ENCODE results near the gene TRIB2.

DNA sequence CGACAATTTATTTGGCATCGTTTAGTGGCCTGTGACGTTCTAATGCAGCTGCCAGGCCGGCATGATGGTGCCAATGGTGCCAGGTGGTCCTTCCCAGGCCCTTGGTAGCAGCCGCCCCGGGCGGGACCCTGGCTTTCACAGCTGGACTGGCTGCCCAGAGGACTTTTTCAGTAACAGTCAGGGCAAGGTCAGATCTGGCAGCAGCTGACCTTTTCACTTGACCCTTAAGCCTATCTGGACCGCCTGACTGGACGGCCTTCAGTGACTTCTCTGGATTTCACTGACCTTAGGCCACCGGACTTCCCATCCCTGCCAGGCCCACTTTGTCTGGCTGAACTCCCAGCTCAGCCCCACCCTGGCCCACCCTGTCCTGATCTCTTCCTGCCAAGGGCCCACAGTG lies 15.9 kb downstream of the TRIB2 start:
- TF ChIP-seq TAF1 (IDR thresholded peaks at IDR 0.05; ENCODE audit: borderline replicate concordance, insufficient read depth, low read length) (no peak), POLR2AphosphoS5 (IDR thresholded peaks at IDR 0.05; ENCODE audit: low read depth, low read length) (no peak), SIN3A (IDR thresholded peaks at IDR 0.05; ENCODE audit: borderline replicate concordance, insufficient read depth, low read length) (no peak), FOXP2 (optimal IDR thresholded peaks at IDR 0.05; ENCODE audit: borderline replicate concordance, extremely low read depth, extremely low read length, insufficient read depth) (no peak)
- TF ChIP-seq, protein P1, sequence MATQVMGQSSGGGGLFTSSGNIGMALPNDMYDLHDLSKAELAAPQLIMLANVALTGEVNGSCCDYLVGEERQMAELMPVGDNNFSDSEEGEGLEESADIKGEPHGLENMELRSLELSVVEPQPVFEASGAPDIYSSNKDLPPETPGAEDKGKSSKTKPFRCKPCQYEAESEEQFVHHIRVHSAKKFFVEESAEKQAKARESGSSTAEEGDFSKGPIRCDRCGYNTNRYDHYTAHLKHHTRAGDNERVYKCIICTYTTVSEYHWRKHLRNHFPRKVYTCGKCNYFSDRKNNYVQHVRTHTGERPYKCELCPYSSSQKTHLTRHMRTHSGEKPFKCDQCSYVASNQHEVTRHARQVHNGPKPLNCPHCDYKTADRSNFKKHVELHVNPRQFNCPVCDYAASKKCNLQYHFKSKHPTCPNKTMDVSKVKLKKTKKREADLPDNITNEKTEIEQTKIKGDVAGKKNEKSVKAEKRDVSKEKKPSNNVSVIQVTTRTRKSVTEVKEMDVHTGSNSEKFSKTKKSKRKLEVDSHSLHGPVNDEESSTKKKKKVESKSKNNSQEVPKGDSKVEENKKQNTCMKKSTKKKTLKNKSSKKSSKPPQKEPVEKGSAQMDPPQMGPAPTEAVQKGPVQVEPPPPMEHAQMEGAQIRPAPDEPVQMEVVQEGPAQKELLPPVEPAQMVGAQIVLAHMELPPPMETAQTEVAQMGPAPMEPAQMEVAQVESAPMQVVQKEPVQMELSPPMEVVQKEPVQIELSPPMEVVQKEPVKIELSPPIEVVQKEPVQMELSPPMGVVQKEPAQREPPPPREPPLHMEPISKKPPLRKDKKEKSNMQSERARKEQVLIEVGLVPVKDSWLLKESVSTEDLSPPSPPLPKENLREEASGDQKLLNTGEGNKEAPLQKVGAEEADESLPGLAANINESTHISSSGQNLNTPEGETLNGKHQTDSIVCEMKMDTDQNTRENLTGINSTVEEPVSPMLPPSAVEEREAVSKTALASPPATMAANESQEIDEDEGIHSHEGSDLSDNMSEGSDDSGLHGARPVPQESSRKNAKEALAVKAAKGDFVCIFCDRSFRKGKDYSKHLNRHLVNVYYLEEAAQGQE (IDR thresholded peaks at IDR 0.05; ENCODE audit: insufficient read depth in 1 of 2, low read depth in 2 of 2, low read length in 2 of 2) = no peak
